Ovary (tissue), 9 donors: ENCODE results near the gene PLCB1. TPM values are rescaled to one million over a fixed set of nuclear protein-coding genes. Genes with fewer than 3 reads are reported as not detected.

Experiments used
- DNase-seq, 5 donors: peaks; one replicate each; pipeline ENCODE4 v3.0.0-alpha.2; 2019 to 2020
- H3K27ac ChIP-seq, 2 donors: fragments of 200-600 bp; one replicate each; pipeline versions ENCODE4 v1.5.1 to v1.8.0; 2019 to 2022
- H3K27me3 ChIP-seq: fragments of 200-600 bp; one replicate; pipeline ENCODE4 v1.8.0; 2022
- H3K36me3 ChIP-seq: fragments of 200-600 bp; sonication (generic); one replicate; pipeline ENCODE4 v1.5.1; 2019
- H3K4me1 ChIP-seq: one replicate; pipeline ENCODE4 v1.8.1; 2013; ENCODE audit warnings: mild to moderate bottlenecking, moderate library complexity; ENCODE audit not compliant: insufficient read depth
- H3K4me3 ChIP-seq: fragments of 200-600 bp; sonication (generic); one replicate; pipeline ENCODE4 v1.5.1; 2017
- H3K9me3 ChIP-seq, 2 donors: fragments of 200-600 bp in 1 of 2; sonication (generic) in 1 of 2; one replicate each; pipeline versions ENCODE4 v1.5.1 to v1.8.1; 2013 to 2019; ENCODE audit warnings: mild to moderate bottlenecking in 1 of 2, moderate library complexity in 1 of 2
- EP300 ChIP-seq: sonication (generic); formaldehyde crosslinking; IDR thresholded peaks from one replicate; pipeline ENCODE4 v1.6.1; 2017; ENCODE audit warnings: antibody characterized with exemption
- POLR2A ChIP-seq: fragments of 450-650 bp; IDR thresholded peaks from one replicate; pipeline ENCODE4 v1.6.1; 2017; ENCODE audit warnings: antibody characterized with exemption, mild to moderate bottlenecking, moderate library complexity
- WGBS, 3 donors: extraction: QIAGEN DNeasy Blood & Tissue Kit in 1 of 3; methylation state at CpG; one replicate each; pipeline versions ENCODE4 v1.1.5 to v1.1.7; 2013 to 2017; 5-methylcytosine and 5-hydroxymethylcytosine counted together
- intact Hi-C, 4 donors: fragments of 100-400 bp; cut with DNase I; formaldehyde crosslinking; loops; one replicate each; pipeline versions ENCODE4 v1.11.0 to v1.15.1; 2022 to 2023
- polyA plus RNA-seq, 2 donors: library from polyadenylated mRNA; stranded (reverse); fragments of 200-250 nt in 1 of 2; fragments of 350-450 nt in 1 of 2; fragmentation: Illumina TruSeq in 1 of 2; extraction: RNeasy Lipid Tissue Mini Kit (QIAGEN cat#74804) in 1 of 2; gene quantifications; one replicate each; pipeline ENCODE4 v1.2.3, GENCODE V29; 2013 to 2014
- total RNA-seq, 7 donors: library from RNA; depleted of rRNA in 2 of 7; stranded (reverse); fragments of >200 nt in 2 of 7; fragmentation: NEBNext Ultra II Directional in 3 of 7; extraction: Animal tissue kit (Norgen Biotek cat#: 25700) in 3 of 7; gene quantifications; one replicate each; pipeline versions ENCODE4 v1.1.0 to v1.2.4, GENCODE V29; 2016 to 2023
- TF ChIP-seq, protein P1 (sequence below), 3 donors: fragments of 450-650 bp in 2 of 3; fragments of 200-600 bp in 1 of 3; IDR thresholded peaks; one replicate each; pipeline versions ENCODE4 v1.5.1 to v1.8.0; 2016 to 2022; ENCODE audit warnings: antibody characterized with exemption in 3 of 3, mild to moderate bottlenecking in 1 of 3
- donor health status: DM: no; HTN: no; CAD: no; lungs with moderate emphysema.
- donor health status: DM: no; HTN: no; CAD: no.
- donor health status: Bipolar disorder and iron deficiency.
- donor health status: DM: yes; HTN: yes; CAD: no.
- donor health status: DM: no; HTN: no; CAD: no.
- donor health status: DM: yes; HTN: yes; CAD: no.

The PLCB1 gene
- total and polyA plus RNA-seq, 9 donors: 2.9 to 29.5 (median 9.0) TPM

DNA sequence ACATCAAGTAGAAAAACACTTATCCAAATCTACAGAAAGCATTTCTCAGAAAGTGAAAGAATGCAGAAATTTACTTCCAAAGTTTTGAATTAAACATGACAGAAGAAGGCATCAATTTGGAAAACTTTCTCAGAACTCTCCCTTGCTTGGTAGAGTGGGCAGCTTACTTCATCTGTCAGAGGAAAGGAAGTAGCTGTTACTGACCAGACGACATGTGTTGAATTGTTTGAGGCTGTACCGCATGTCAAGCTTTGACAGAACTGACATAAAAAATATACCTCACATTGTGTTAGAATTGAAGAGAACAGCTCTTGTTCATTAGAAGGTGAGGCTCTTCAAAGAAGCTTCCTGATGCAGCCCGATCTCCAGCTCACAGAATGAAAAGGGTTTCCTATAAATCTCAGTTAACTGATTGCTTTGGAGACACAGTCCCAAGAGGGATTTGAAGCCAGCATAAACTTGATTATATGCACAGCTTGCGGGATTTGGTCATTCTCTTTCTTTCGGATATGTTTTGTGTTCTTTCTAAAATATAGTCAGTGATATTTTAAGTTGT is 190.7 kb downstream of the PLCB1 start:
- Histone ChIP-seq H3K9me3 (no peaks in the 10 kb centered on the region), H3K4me1 (no peaks in the 10 kb centered on the region), H3K27ac (no peak overlapping the region), H3K27me3 (no peaks in the 10 kb centered on the region), H3K4me3 (no peak overlapping the region), H3K36me3 (no peaks in the 10 kb centered on the region)
- TF ChIP-seq EP300 (no peak), POLR2A (no peak)
- TF ChIP-seq, protein P1, sequence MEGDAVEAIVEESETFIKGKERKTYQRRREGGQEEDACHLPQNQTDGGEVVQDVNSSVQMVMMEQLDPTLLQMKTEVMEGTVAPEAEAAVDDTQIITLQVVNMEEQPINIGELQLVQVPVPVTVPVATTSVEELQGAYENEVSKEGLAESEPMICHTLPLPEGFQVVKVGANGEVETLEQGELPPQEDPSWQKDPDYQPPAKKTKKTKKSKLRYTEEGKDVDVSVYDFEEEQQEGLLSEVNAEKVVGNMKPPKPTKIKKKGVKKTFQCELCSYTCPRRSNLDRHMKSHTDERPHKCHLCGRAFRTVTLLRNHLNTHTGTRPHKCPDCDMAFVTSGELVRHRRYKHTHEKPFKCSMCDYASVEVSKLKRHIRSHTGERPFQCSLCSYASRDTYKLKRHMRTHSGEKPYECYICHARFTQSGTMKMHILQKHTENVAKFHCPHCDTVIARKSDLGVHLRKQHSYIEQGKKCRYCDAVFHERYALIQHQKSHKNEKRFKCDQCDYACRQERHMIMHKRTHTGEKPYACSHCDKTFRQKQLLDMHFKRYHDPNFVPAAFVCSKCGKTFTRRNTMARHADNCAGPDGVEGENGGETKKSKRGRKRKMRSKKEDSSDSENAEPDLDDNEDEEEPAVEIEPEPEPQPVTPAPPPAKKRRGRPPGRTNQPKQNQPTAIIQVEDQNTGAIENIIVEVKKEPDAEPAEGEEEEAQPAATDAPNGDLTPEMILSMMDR (IDR thresholded peaks at IDR 0.05): no peak
- WGBS, 3 donors: 81 to 85% (median 82%) methylated on average over 5 of the region's 5 CpGs
- DNase-seq: no peak
- intact Hi-C loops: no loop called here

DNA sequence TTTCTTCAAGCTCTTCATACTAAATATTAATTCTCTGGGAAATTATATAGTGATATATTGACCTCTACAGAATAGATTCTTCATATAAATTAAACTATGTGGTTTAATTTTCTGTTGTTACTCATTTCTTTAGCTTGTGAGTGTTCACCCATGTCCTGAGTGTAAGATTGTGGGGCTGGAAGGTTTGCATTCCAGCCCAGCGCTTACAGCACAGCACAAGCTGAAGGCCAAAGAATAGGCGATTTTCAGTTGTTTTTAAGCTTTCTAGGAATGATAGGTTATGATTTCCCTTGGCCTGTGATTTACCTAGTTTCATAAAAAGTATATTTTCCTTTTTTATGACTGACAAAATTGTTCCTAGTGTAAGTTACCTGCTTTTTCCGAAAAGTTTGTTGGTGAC is 194.1 kb downstream of the PLCB1 start:
- no peaks in the 10 kb centered on the region for H3K36me3 ChIP-seq
- no peak for DNase-seq
- no peak overlapping the region for H3K27ac ChIP-seq
- TF ChIP-seq, protein P1 (IDR thresholded peaks at IDR 0.05): no peak
- no peak for TF ChIP-seq POLR2A
- TF ChIP-seq EP300: no peak
- 17 to 48% (median 29%) methylated on average over 3 of the region's 3 CpGs for WGBS, 3 donors
- H3K4me1 ChIP-seq: no peaks in the 10 kb centered on the region
- H3K27me3 ChIP-seq: no peaks in the 10 kb centered on the region
- H3K9me3 ChIP-seq: no peaks in the 10 kb centered on the region
- no peak overlapping the region for H3K4me3 ChIP-seq
- intact Hi-C loops: no loop called here

DNA sequence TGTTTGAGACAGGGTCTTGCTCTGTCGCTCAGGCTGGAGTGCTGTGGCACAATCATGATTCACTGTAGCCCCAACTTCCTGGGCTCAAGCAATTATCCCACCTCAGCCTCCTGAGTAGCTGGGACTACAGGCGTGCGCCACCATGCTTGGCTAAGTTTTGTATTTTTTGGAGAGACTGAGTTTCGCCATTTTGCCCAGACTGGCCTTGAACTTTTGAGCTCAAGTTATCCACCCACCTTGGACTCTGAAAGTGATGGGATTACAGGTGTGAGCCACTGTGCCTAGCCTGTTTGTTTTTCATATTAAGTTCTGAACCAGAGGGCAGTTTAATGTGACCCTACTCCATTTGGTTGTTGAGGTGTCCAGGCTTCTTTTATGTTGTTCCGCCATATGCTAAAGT is 194.8 kb downstream of the PLCB1 start:
- H3K9me3 ChIP-seq: no peaks in the 10 kb centered on the region
- H3K4me3 ChIP-seq: no peak overlapping the region
- H3K27me3 ChIP-seq: no peaks in the 10 kb centered on the region
- TF ChIP-seq EP300 (no peak), POLR2A (no peak)
- TF ChIP-seq, protein P1 (IDR thresholded peaks at IDR 0.05): no peak
- 94 to 98% (median 96%) methylated on average over 5 of the region's 5 CpGs for WGBS, 3 donors
- no peak overlapping the region for H3K27ac ChIP-seq
- no peaks in the 10 kb centered on the region for H3K36me3 ChIP-seq
- intact Hi-C loops: no loop called here
- DNase-seq: no peak
- H3K4me1 ChIP-seq: no peaks in the 10 kb centered on the region

DNA sequence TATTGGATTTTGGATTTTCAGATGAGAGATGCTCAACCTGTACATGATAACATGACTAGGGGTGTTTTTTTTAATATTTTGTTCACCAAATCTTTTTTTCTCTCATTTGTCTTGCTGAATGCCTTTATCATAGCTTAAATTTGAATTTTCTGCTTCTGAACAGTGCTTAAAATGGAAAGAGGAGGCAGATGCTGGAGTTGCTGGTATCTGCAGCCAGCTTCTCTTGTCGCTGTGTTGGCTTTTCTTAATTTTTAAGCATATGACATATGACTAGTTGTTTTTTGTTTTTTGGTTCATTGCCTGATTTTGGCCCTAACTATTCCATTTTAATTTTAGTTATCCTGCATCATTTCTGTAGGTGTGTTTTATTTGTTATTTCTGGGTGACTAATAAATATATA is 196.1 kb downstream of the PLCB1 start:
- Histone ChIP-seq H3K9me3 (no peaks in the 10 kb centered on the region), H3K4me1 (no peaks in the 10 kb centered on the region), H3K36me3 (no peaks in the 10 kb centered on the region), H3K4me3 (no peak overlapping the region), H3K27ac (no peak overlapping the region), H3K27me3 (no peaks in the 10 kb centered on the region)
- 91 to 98% (median 93%) methylated on average over 1 of the region's 1 CpG for WGBS, 3 donors
- intact Hi-C loops: no loop called here
- TF ChIP-seq POLR2A (no peak), EP300 (no peak)
- TF ChIP-seq, protein P1 (IDR thresholded peaks at IDR 0.05): no peak
- no peak for DNase-seq
